K562 (cell line): ENCODE data around the gene SZT2. TPM values are rescaled to one million over a fixed set of nuclear protein-coding genes. Genes with fewer than 3 reads are reported as not detected.

ENCODE experiments used
- ATAC-seq: fragments of 200-7000 bp; cut with Tn5 transposase; 3 replicates; pipeline ENCODE4 v1.9.1; 2020; ENCODE audit warnings: moderate library complexity
- BruUV-seq: library from RNA; stranded (reverse); fragments of 400-500 nt; replicated peaks from 2 replicates; lab custom pipeline; 2021; lab: Mats Ljungman, UMichigan
- CTCF ChIA-PET: fragments of 300-600 bp; formaldehyde crosslinking; extraction: SDS; loops from one replicate; lab custom pipeline; 2021; ENCODE audit warnings: low intra/inter-chr PET ratio; lab: Yijun Ruan, JAX
- POLR2A ChIA-PET: fragments of 300-600, 350-650 bp; sonication (Branson Sonifier 250); formaldehyde crosslinking; extraction: SDS; loops from one replicate; lab custom pipeline; 2021; ENCODE audit warnings: antibody characterized with exemption, inconsistent platforms; lab: Yijun Ruan, JAX
- DNase-seq, 4 experiments: peaks; one replicate each; pipeline versions ENCODE4 v3.0.0 to v3.0.0-alpha.2; 2011 to 2018; ENCODE audit warnings: low spot score in 3 of 4, mixed read lengths in 3 of 4; ENCODE audit errors: extremely low read depth in 1 of 4
- FAIRE-seq: peaks from 2 replicates; lab custom pipeline; 2011; peaks lifted over from hg19 to GRCh38; lab: Jason Lieb, UNC
- H2AFZ ChIP-seq: 2 replicates; pipeline ENCODE4 v1.6.0; 2011; ENCODE audit warnings: low read depth, low read length, control low read depth, inconsistent platforms
- H3K27ac ChIP-seq: fragments of 200-600 bp; 3 replicates; pipeline ENCODE4 v1.8.0; 2011; ENCODE audit warnings: low read depth, mild to moderate bottlenecking, control low read depth, inconsistent platforms, low read length, moderate library complexity, mixed read lengths; ENCODE audit errors: extremely low read depth
- H3K27me3 ChIP-seq, 2 experiments: fragments of 300-600 bp in 1 of 2; 2 replicates in 1 of 2; 3 replicates in 1 of 2; pipeline versions ENCODE4 v1.6.0 to v1.8.0; 2011; ENCODE audit warnings: inconsistent platforms in 2 of 2, low read length in 2 of 2, mild to moderate bottlenecking in 1 of 2, mixed read lengths in 1 of 2, moderate library complexity in 1 of 2; ENCODE audit not compliant: control insufficient read depth in 2 of 2, insufficient read depth in 2 of 2
- H3K36me3 ChIP-seq: fragments of 300-600 bp; 3 replicates; pipeline ENCODE4 v1.8.0; 2011; ENCODE audit warnings: mild to moderate bottlenecking, low read length, inconsistent platforms; ENCODE audit not compliant: control insufficient read depth, insufficient read depth
- H3K4me1 ChIP-seq, 2 experiments: fragments of 200-600 bp in 1 of 2; replicated peaks in 1 of 2; 2 replicates in 1 of 2; 3 replicates in 1 of 2; pipeline versions ENCODE4 v1.5.1 to v1.8.0; 2011; ENCODE audit warnings: inconsistent platforms in 2 of 2, low read length in 2 of 2, mild to moderate bottlenecking in 1 of 2, mixed read lengths in 1 of 2, moderate library complexity in 1 of 2; ENCODE audit not compliant: control insufficient read depth in 2 of 2, insufficient read depth in 2 of 2
- H3K4me2 ChIP-seq: 2 replicates; pipeline ENCODE4 v1.6.1; 2011; ENCODE audit warnings: low read length, control low read depth, inconsistent platforms, mixed read lengths; ENCODE audit not compliant: insufficient read depth
- H3K4me3 ChIP-seq: fragments of 200-600 bp; sonication (generic), shearing (Covaris generic); 2 replicates; pipeline ENCODE4 v1.5.1; 2016; ENCODE audit warnings: control low read depth, inconsistent platforms
- H3K79me2 ChIP-seq: fragments of 200-600 bp; 3 replicates; pipeline ENCODE4 v1.8.0; 2011; ENCODE audit warnings: low read length, inconsistent platforms; ENCODE audit not compliant: control insufficient read depth, insufficient read depth
- H3K9ac ChIP-seq, 2 experiments: 2 replicates each; pipeline versions ENCODE4 v1.6.0 to v1.6.1; 2011; ENCODE audit warnings: low read depth in 2 of 2, low read length in 2 of 2, control low read depth in 1 of 2, inconsistent platforms in 1 of 2, mild to moderate bottlenecking in 1 of 2, mixed read lengths in 1 of 2; ENCODE audit not compliant: insufficient read depth in 1 of 2
- H3K9me1 ChIP-seq: one replicate; pipeline ENCODE4 v1.6.0; 2011; ENCODE audit warnings: inconsistent platforms, mild to moderate bottlenecking, low read length, moderate library complexity; ENCODE audit not compliant: control insufficient read depth, insufficient read depth
- H3K9me3 ChIP-seq: replicated peaks from 2 replicates; pipeline ENCODE4 v1.5.1; 2011; ENCODE audit warnings: low read depth, low read length, inconsistent platforms; ENCODE audit not compliant: control insufficient read depth, insufficient read depth
- H4K20me1 ChIP-seq: replicated peaks from 2 replicates; pipeline ENCODE4 v1.6.1; 2011; ENCODE audit warnings: low read length, inconsistent platforms, mixed read lengths; ENCODE audit not compliant: control insufficient read depth, insufficient read depth
- ATF1 ChIP-seq, 2 experiments: fragments of 450-650 bp in 1 of 2; IDR thresholded peaks; 2 replicates each; pipeline ENCODE4 v1.6.1; 2016; ENCODE audit warnings: missing compliant biosample characterization in 1 of 2, missing genetic modification characterization in 1 of 2
- CC2D1A ChIP-seq: fragments of 450-650 bp; IDR thresholded peaks from 2 replicates; pipeline ENCODE4 v1.6.1; 2017; ENCODE audit warnings: mild to moderate bottlenecking
- CREM ChIP-seq: IDR thresholded peaks from 2 replicates; pipeline ENCODE4 v1.6.1; 2014; ENCODE audit warnings: antibody characterized with exemption, low read depth
- EWSR1 ChIP-seq: fragments of 450-650 bp; IDR thresholded peaks from 2 replicates; pipeline ENCODE4 v1.6.1; 2018; ENCODE audit warnings: borderline replicate concordance, mild to moderate bottlenecking, low read depth, moderate library complexity; ENCODE audit not compliant: partially characterized antibody
- FOXA1 ChIP-seq: fragments of 450-650 bp; IDR thresholded peaks from 2 replicates; pipeline ENCODE4 v1.6.1; 2016; ENCODE audit warnings: mild to moderate bottlenecking, borderline replicate concordance
- FOXA3 ChIP-seq, 2 experiments: fragments of 450-650 bp in 1 of 2; sonication (generic) in 1 of 2; formaldehyde crosslinking; IDR thresholded peaks in 1 of 2; conservative IDR thresholded peaks in 1 of 2; 2 replicates each; pipeline versions ENCODE4 v1.4.0 to v1.8.0; 2020 to 2022; ENCODE audit warnings: mild to moderate bottlenecking in 2 of 2, missing genetic modification reagents in 1 of 2
- MGA ChIP-seq: fragments of 450-650 bp; IDR thresholded peaks from 2 replicates; pipeline ENCODE4 v1.6.1; 2016; ENCODE audit warnings: mild to moderate bottlenecking, moderate library complexity
- SAFB ChIP-seq: fragments of 200-400 bp; formaldehyde crosslinking; IDR thresholded peaks from 2 replicates; pipeline ENCODE4 v1.6.1; 2017; ENCODE audit warnings: low read depth, low read length, borderline replicate concordance
- TAF1 ChIP-seq: IDR thresholded peaks from 2 replicates; pipeline ENCODE4 v1.6.1; 2011; ENCODE audit warnings: mild to moderate bottlenecking, low read length, moderate library complexity; ENCODE audit not compliant: insufficient read depth, control insufficient read depth, severe bottlenecking; ENCODE audit errors: extremely low read depth
- WGBS: fragments of 100-300 bp; shearing (Covaris generic); methylation state at CpG from one replicate; pipeline ENCODE4 v1.1.6; 2016; ENCODE audit warnings: low coverage, mixed read lengths; ENCODE audit not compliant: insufficient coverage; ENCODE audit errors: missing lambda C conversion rate; 5-methylcytosine and 5-hydroxymethylcytosine counted together
- in situ Hi-C: fragments of 300-500 bp; cut with MboI; formaldehyde crosslinking; loops from 4 replicates; pipeline ENCODE4 v1.15.0; 2018; ENCODE audit warnings: inconsistent platforms, mixed read lengths
- intact Hi-C: fragments of 100-400 bp; cut with micrococcal nuclease; formaldehyde crosslinking; loops from 2 replicates; pipeline ENCODE4 v1.14.2; 2022
- polyA plus RNA-seq, 8 experiments: library from polyadenylated mRNA; depleted of rRNA in 4 of 8; stranded (reverse) in 5 of 8; unstranded in 3 of 8; fragments of >200 nt; fragmentation: Nextera tagmentation in 2 of 8; fragmentation: Illumina TruSeq in 1 of 8; extraction: Ambion mirVana in 2 of 8; extraction: Trizol in 1 of 8; gene quantifications; 2 replicates each; pipeline versions ENCODE4 v1.2.1 to v1.2.3, GENCODE V29; 2011 to 2014; ENCODE audit warnings: inconsistent platforms in 1 of 8, missing spikeins in 1 of 8
- total RNA-seq, 7 experiments: library from RNA; depleted of rRNA in 6 of 7; stranded (reverse); fragments of >200 nt in 6 of 7; fragmentation: Illumina TruSeq in 2 of 7; extraction: Trizol in 2 of 7; gene quantifications; 2 replicates each; pipeline versions ENCODE4 v1.2.1 to v1.2.3, GENCODE V29; 2011 to 2021; ENCODE audit warnings: low replicate concordance in 1 of 7

SZT2 gene
- total and polyA plus RNA-seq, 9 of the 15 experiments (the other 6 are each of a cell fraction or from before 2014, with no cell fraction given) = 0.88 to 31.0 (median 12.8) TPM

- no peak for TF ChIP-seq EWSR1
- no peak for TF ChIP-seq FOXA3 (CRISPR knock-in tag; conservative IDR thresholded peaks at IDR 0.05 in 1 of 2, IDR thresholded peaks at IDR 0.05 in 1 of 2)
- TF ChIP-seq CREM = no peak
- TF ChIP-seq, all 486 proteins: peak for 0
These were observed 34.8 kb upstream of the SZT2 start (continued) for GRCh38 chr1:43354936-43355335.

- 74% methylated on average over 4 of the region's 4 CpGs for WGBS
- no peaks in the 10 kb centered on the region for H3K9me3 ChIP-seq
- ATAC-seq (no peak), FAIRE-seq (no peak), DNase-seq (no peak)
- intact Hi-C loops = no loop called here
- ChIA-PET POLR2A (interaction anchor here (1.2 kb wide), 1 partner anchor 52 kb away, joined by 3 read pairs; no protein-coding TSS in a partner anchor), CTCF (interaction anchor here (1.7 kb wide), 1 partner anchor 119 kb away, joined by 9 read pairs; no protein-coding TSS in a partner anchor)
- H3K4me1 ChIP-seq = peaks cover 25 to 27% of the 10 kb centered on the region in 2 experiments
- no peaks in the 10 kb centered on the region for H3K27me3 ChIP-seq
- no peaks in the 10 kb centered on the region; the same call in 1 of the 2 replicates for H4K20me1 ChIP-seq
- H3K36me3 ChIP-seq = peaks cover 30% of the 10 kb centered on the region
- no peak overlapping the region for H2AFZ ChIP-seq
- no peak overlapping the region for H3K9ac ChIP-seq
- no peak overlapping the region for H3K4me2 ChIP-seq
- peaks cover 5% of the 10 kb centered on the region for H3K9me1 ChIP-seq
- H3K4me3 ChIP-seq = no peak overlapping the region
- H3K27ac ChIP-seq = no peak overlapping the region
- no peak for TF ChIP-seq ATF1 (CRISPR knock-in tag; IDR thresholded peaks at IDR 0.05)
- TF ChIP-seq ATF1 (tag; IDR thresholded peaks at IDR 0.05) = no peak
- no peak for TF ChIP-seq CC2D1A
- no peak for TF ChIP-seq FOXA1
- no peak for TF ChIP-seq MGA
- TF ChIP-seq TAF1 = no peak
- no peak for TF ChIP-seq SAFB
- in situ Hi-C loops = no loop called here
- H3K79me2 ChIP-seq = peaks cover 31% of the 10 kb centered on the region
- no TSS peak for BruUV-seq
These were observed 32.4 kb upstream of the SZT2 start for GRCh38 chr1:43357251-43357650.
